ENCODE data around the gene C17orf67. TPM values are rescaled to one million over a fixed set of nuclear protein-coding genes. Genes with fewer than 3 reads are reported as not detected.

The C17orf67 gene
- total RNA-seq: 3.1 and 6.0 TPM in 2 replicates

GRCh38 chr17:56833809-56834379, at the start of gene C17orf67, which contains the start of gene DGKE:
Gene C17orf67 (minus strand): TSS chr17:56833920. CDS start chr17:56815810, 18,110 bp downstream.
Gene DGKE (plus strand): TSS chr17:56834151. CDS start chr17:56834796, 645 bp downstream.

Other genes starting within 250 kb of the C17orf67 start
- gene NOG, start 240.2 kb downstream of the C17orf67 start, total RNA-seq: 1.3 and 2.1 TPM in 2 replicates
- gene DGKE, start 231 bp upstream of the C17orf67 start, total RNA-seq: 10.0 and 14.3 TPM in 2 replicates
- gene TRIM25, start 80.1 kb upstream of the C17orf67 start, total RNA-seq: 24.3 and 36.1 TPM in 2 replicates
- gene COIL, start 127.1 kb upstream of the C17orf67 start, total RNA-seq: 12.7 and 15.5 TPM in 2 replicates
- gene SCPEP1, start 144.2 kb upstream of the C17orf67 start, total RNA-seq: 31.9 and 36.4 TPM in 2 replicates

Data from dermis lymphatic vessel endothelial cell (primary cell).